HepG2 (cell line): ENCODE measurements around the gene TLCD3A. TPM values are rescaled to one million over a fixed set of nuclear protein-coding genes. Genes with fewer than 3 reads are reported as not detected.
"Not testable (repeated sequence)": the region's sequence is repeated elsewhere in the genome, so short reads cannot be mapped to it uniquely, and the experiment has no call there.

Experiments used
- ATAC-seq: fragments of 200-7000 bp; cut with Tn5 transposase; 3 replicates; pipeline ENCODE4 v1.9.1; 2020; ENCODE audit warnings: mild to moderate bottlenecking, moderate library complexity
- BruUV-seq: library from RNA; stranded (reverse); fragments of 400-500 nt; replicated peaks from 2 replicates; lab custom pipeline; 2021; lab: Mats Ljungman, UMichigan
- CTCF ChIA-PET: fragments of 300-600 bp; formaldehyde crosslinking; extraction: SDS; loops from one replicate; lab custom pipeline; 2021; ENCODE audit warnings: low total read pairs, inconsistent platforms, low intra/inter-chr PET ratio; lab: Yijun Ruan, JAX
- POLR2A ChIA-PET: fragments of 350-600 bp; sonication (Branson Sonifier 250); formaldehyde crosslinking; loops from one replicate; lab custom pipeline; 2020; ENCODE audit warnings: antibody characterized with exemption, inconsistent platforms; lab: Yijun Ruan, JAX
- DNase-seq: peaks from one replicate; pipeline ENCODE4 v3.0.0-alpha.2; 2015; ENCODE audit warnings: low spot score
- FAIRE-seq: peaks from 3 replicates; lab custom pipeline; 2011; peaks lifted over from hg19 to GRCh38; lab: Jason Lieb, UNC
- H2AFZ ChIP-seq: one replicate; pipeline ENCODE4 v1.6.1; 2011; ENCODE audit warnings: low read length, inconsistent platforms
- H3K27ac ChIP-seq: fragments of 300-600 bp; 3 replicates; pipeline ENCODE4 v1.8.0; 2011; ENCODE audit warnings: mixed run types, mild to moderate bottlenecking, mixed read lengths, low read length, inconsistent platforms; ENCODE audit not compliant: insufficient read depth; ENCODE audit errors: extremely low read length
- H3K27me3 ChIP-seq, 2 experiments: fragments of 200-600 bp in 1 of 2; 2 replicates in 1 of 2; 3 replicates in 1 of 2; pipeline versions ENCODE4 v1.6.0 to v1.8.0; 2011; ENCODE audit warnings: low read length in 2 of 2, mild to moderate bottlenecking in 2 of 2, moderate library complexity in 2 of 2, inconsistent platforms in 1 of 2; ENCODE audit not compliant: insufficient read depth in 2 of 2, control insufficient read depth in 1 of 2
- H3K36me3 ChIP-seq, 2 experiments: fragments of 200-600 bp in 1 of 2; replicated peaks in 1 of 2; 2 replicates in 1 of 2; 3 replicates in 1 of 2; pipeline versions ENCODE4 v1.5.1 to v1.8.0; 2011; ENCODE audit warnings: low read length in 2 of 2, inconsistent platforms in 1 of 2; ENCODE audit not compliant: insufficient read depth in 2 of 2, control insufficient read depth in 1 of 2
- H3K4me1 ChIP-seq: 2 replicates; pipeline ENCODE4 v1.5.1; 2012; ENCODE audit warnings: low read length, inconsistent platforms; ENCODE audit not compliant: insufficient read depth
- H3K4me2 ChIP-seq: 2 replicates; pipeline ENCODE4 v1.6.0; 2011; ENCODE audit warnings: low read depth, low read length, inconsistent platforms
- H3K4me3 ChIP-seq, 3 experiments: fragments of 200-600 bp in 1 of 3; sonication (generic), shearing (Covaris generic) in 1 of 3; replicated peaks in 1 of 3; 2 replicates each; pipeline ENCODE4 v1.5.1; 2011 to 2016; ENCODE audit warnings: low read length in 3 of 3, inconsistent platforms in 2 of 3, low read depth in 2 of 3, mild to moderate bottlenecking in 2 of 3, control low read depth in 1 of 3, mixed read lengths in 1 of 3; ENCODE audit not compliant: insufficient read depth in 1 of 3
- H3K79me2 ChIP-seq: one replicate; pipeline ENCODE4 v1.6.1; 2011; ENCODE audit warnings: low read length, inconsistent platforms; ENCODE audit not compliant: insufficient read depth
- H3K9ac ChIP-seq: 2 replicates; pipeline ENCODE4 v1.6.0; 2011; ENCODE audit warnings: mild to moderate bottlenecking, low read depth, low read length, inconsistent platforms; ENCODE audit not compliant: insufficient read depth
- H3K9me3 ChIP-seq: 2 replicates; pipeline ENCODE4 v1.5.1; 2012; ENCODE audit warnings: mild to moderate bottlenecking, low read length
- H4K20me1 ChIP-seq: 2 replicates; pipeline ENCODE4 v1.6.0; 2011; ENCODE audit warnings: inconsistent platforms, mild to moderate bottlenecking, low read length, moderate library complexity; ENCODE audit not compliant: insufficient read depth
- ZNF446 ChIP-seq: sonication (generic); formaldehyde crosslinking; IDR thresholded peaks from 2 replicates; pipeline ENCODE4 v1.5.0; 2020; ENCODE audit warnings: mild to moderate bottlenecking, missing genetic modification reagents
- WGBS: methylation state at CpG from one replicate; pipeline ENCODE4 v1.1.6; 2017; ENCODE audit warnings: low lambda C conversion rate; 5-methylcytosine and 5-hydroxymethylcytosine counted together
- in situ Hi-C: cut with HindIII; loops from 2 replicates; pipeline ENCODE4 v1.10.0; 2017; ENCODE audit warnings: low pct_unique_long_range_greater_than_20kb; ENCODE audit not compliant: extremely low pct_ligation_motif_present
- intact Hi-C: fragments of 100-400 bp; cut with micrococcal nuclease; formaldehyde crosslinking; loops from one replicate; pipeline ENCODE4 v1.10.0; 2022; ENCODE audit not compliant: unreplicated experiment
- polyA plus RNA-seq, 8 experiments: library from polyadenylated mRNA; depleted of rRNA in 3 of 8; stranded (reverse) in 7 of 8; unstranded in 1 of 8; fragments of >200 nt; fragmentation: Illumina TruSeq in 4 of 8; extraction: Trizol in 4 of 8; gene quantifications; 2 replicates each; pipeline versions ENCODE4 v1.2.1 to v1.2.3, GENCODE V29; 2011 to 2016; ENCODE audit warnings: low read depth in 4 of 8, missing spikeins in 1 of 8, mixed read lengths in 1 of 8; ENCODE audit not compliant: insufficient read depth in 1 of 8
- total RNA-seq, 5 experiments: library from RNA; depleted of rRNA; stranded (reverse); fragments of >200 nt; fragmentation: Illumina TruSeq; extraction: Trizol; gene quantifications; 2 replicates each; pipeline ENCODE4 v1.2.3, GENCODE V29; 2016; ENCODE audit warnings: low read depth in 1 of 5

Gene TLCD3A
- total and polyA plus RNA-seq, 2 of the 13 experiments (the other 11 are each of a cell fraction or from before 2014, with no cell fraction given): 25.2 to 46.6 TPM

DNA sequence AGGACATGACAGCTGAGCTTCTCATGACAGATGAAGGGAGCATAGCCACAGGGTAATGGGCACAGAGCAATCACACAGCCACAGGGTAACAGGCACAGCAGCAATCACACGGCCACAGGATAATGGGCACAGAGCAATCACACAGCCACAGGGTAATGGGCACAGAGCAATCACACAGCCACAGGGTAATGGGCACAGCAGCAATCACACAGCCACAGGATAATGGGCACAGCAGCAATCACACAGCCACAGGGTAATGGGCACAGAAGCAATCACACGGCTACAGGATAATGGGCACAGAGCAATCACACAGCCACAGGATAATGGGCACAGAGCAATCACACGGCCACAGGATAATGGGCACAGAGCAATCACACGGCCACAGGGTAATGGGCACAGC lies 16.2 kb downstream of the TLCD3A start:
- Histone ChIP-seq H3K36me3 (peaks cover 23 to 47% of the 10 kb centered on the region in 2 experiments), H3K79me2 (peaks cover 30% of the 10 kb centered on the region), H3K4me1 (peaks cover 42% of the 10 kb centered on the region)
- 91% methylated on average over 4 of the region's 4 CpGs for WGBS
- H4K20me1 ChIP-seq, in situ Hi-C loops, H2AFZ ChIP-seq, BruUV-seq, POLR2A ChIA-PET, FAIRE-seq, H3K27me3 ChIP-seq, intact Hi-C loops, H3K4me3 ChIP-seq, CTCF ChIA-PET, H3K9me3 ChIP-seq, DNase-seq, H3K27ac ChIP-seq, H3K4me2 ChIP-seq, H3K9ac ChIP-seq, ATAC-seq: not testable (repeated sequence)
- peak; percentile 92 for TF ChIP-seq ZNF446 (CRISPR knock-in tag)

- peak overlapping the region; percentile 85; the same call in 1 of the 2 replicates for H3K4me2 ChIP-seq
- peaks cover 30% of the 10 kb centered on the region for H3K79me2 ChIP-seq
- H3K9me3 ChIP-seq, in situ Hi-C loops, H3K9ac ChIP-seq, intact Hi-C loops, BruUV-seq, H4K20me1 ChIP-seq, CTCF ChIA-PET, H3K27ac ChIP-seq, H3K27me3 ChIP-seq, H2AFZ ChIP-seq, H3K4me3 ChIP-seq, FAIRE-seq, DNase-seq, ATAC-seq: not testable (repeated sequence)
- H3K4me1 ChIP-seq: peaks cover 42% of the 10 kb centered on the region
- H3K36me3 ChIP-seq: peaks cover 21 to 40% of the 10 kb centered on the region in 2 experiments
- peak; percentile 67; the same call in 1 of the 2 replicates for TF ChIP-seq ZNF446 (CRISPR knock-in tag)
- 95% methylated on average over 3 of the region's 7 CpGs for WGBS
- POLR2A ChIA-PET: interaction anchor here (0.6 kb wide), 1 partner anchor 14 kb away, joined by 4 read pairs; no protein-coding TSS in a partner anchor
Observed at GRCh38 chr17:749359-749758, 17.0 kb downstream of the TLCD3A start.
